SH-SY5Y (cell line): ENCODE measurements around the gene PLAC8L1.

ENCODE experiments used
- GATA2 ChIP-seq: IDR thresholded peaks from 2 replicates; pipeline ENCODE4 v1.6.1; 2011; ENCODE audit warnings: mild to moderate bottlenecking, low read depth, low read length
- GATA3 ChIP-seq: IDR thresholded peaks from 2 replicates; pipeline ENCODE4 v1.6.1; 2011; ENCODE audit warnings: low read depth, mild to moderate bottlenecking, low read length, moderate library complexity

DNA sequence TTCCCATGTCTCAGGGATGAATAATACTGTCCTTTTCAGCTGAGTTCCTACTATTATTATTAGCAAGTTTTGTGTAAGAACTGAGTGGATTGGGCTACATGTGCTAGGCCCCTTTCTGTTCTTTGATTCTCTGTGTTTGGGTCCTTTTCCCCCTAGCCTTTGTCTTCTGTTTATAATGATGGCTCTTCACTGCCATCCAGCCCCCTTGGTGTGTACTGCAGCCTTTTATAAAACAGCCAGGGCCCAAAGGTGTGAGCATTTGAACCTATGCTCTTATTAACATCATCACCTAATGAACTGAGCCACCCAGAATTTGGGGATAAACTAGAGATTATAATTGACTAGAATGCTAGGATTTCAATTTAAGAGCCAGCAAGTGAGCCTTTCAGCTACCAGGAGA, 52.6 kb downstream of the PLAC8L1 start:
- no peak for TF ChIP-seq GATA3
- TF ChIP-seq GATA2 = no peak
